ENCODE data around the gene REG4. TPM values are rescaled to one million over a fixed set of nuclear protein-coding genes. Genes with fewer than 3 reads are reported as not detected.

REG4 gene
- total RNA-seq, 6 donors from 2014 or later = not detected

- Histone ChIP-seq H3K9me3 (no peaks in the 10 kb centered on the region), H3K4me3 (no peak overlapping the region), H3K36me3 (no peaks in the 10 kb centered on the region), H3K4me1 (peaks cover 0 to 20% (median 15%) of the 10 kb centered on the region in 4 donors), H3K27me3 (no peaks in the 10 kb centered on the region), H3K27ac (no peak overlapping the region)
- ATAC-seq (ENCODE audit: low FRiP score in 2 of 2) (no peak), DNase-seq (no peak)
- WGBS, 2 donors = 51 to 71% methylated on average over 3 of the region's 3 CpGs
- TF ChIP-seq EP300 (IDR thresholded peaks at IDR 0.05) (no peak), POLR2AphosphoS5 (IDR thresholded peaks at IDR 0.05) (no peak), CTCF (IDR thresholded peaks at IDR 0.05) (no peak), POLR2A (IDR thresholded peaks at IDR 0.05) (no peak)
Measured at GRCh38 chr1:119773711-119774241, 37.5 kb downstream of the REG4 start.

- TF ChIP-seq CTCF (IDR thresholded peaks at IDR 0.05) (no peak), POLR2AphosphoS5 (IDR thresholded peaks at IDR 0.05) (no peak), EP300 (IDR thresholded peaks at IDR 0.05) (no peak), POLR2A (IDR thresholded peaks at IDR 0.05) (no peak)
- H3K27me3 ChIP-seq = no peaks in the 10 kb centered on the region
Measured at GRCh38 chr1:119772298-119772697, 39.0 kb downstream of the REG4 start.

GRCh38 chr1:119771770-119772169 is 39.5 kb downstream of the REG4 start:
- H3K27me3 ChIP-seq = no peaks in the 10 kb centered on the region
- no peaks in the 10 kb centered on the region for H3K36me3 ChIP-seq
- DNase-seq (peak in 1 of 2 donors; percentile 47), ATAC-seq (ENCODE audit: low FRiP score in 2 of 2) (no peak)
- H3K27ac ChIP-seq = no peak overlapping the region
- H3K4me3 ChIP-seq = no peak overlapping the region
- no peak for TF ChIP-seq POLR2AphosphoS5 (IDR thresholded peaks at IDR 0.05)
- no peak for TF ChIP-seq CTCF (IDR thresholded peaks at IDR 0.05)
- TF ChIP-seq EP300 (IDR thresholded peaks at IDR 0.05) = no peak
- no peak for TF ChIP-seq POLR2A (IDR thresholded peaks at IDR 0.05)
- H3K9me3 ChIP-seq = no peaks in the 10 kb centered on the region
- H3K4me1 ChIP-seq = peaks cover 0 to 21% (median 15%) of the 10 kb centered on the region in 4 donors
- WGBS, 2 donors = 56 to 95% methylated on average over 3 of the region's 3 CpGs

More at GRCh38 chr1:119772298-119772697, 39.0 kb downstream of the REG4 start:
- H3K36me3 ChIP-seq = no peaks in the 10 kb centered on the region
- DNase-seq = no peak
- peaks cover 0 to 20% (median 15%) of the 10 kb centered on the region in 4 donors for H3K4me1 ChIP-seq
- no peak overlapping the region for H3K27ac ChIP-seq
- 98 to 100% methylated on average over 2 of the region's 2 CpGs for WGBS, 2 donors
- ATAC-seq (ENCODE audit: low FRiP score in 2 of 2) = no peak
- H3K9me3 ChIP-seq = no peaks in the 10 kb centered on the region
- no peak overlapping the region for H3K4me3 ChIP-seq

- no peaks in the 10 kb centered on the region for H3K36me3 ChIP-seq
- no peak overlapping the region for H3K4me3 ChIP-seq
- H3K4me1 ChIP-seq = peaks cover 0 to 24% (median 17%) of the 10 kb centered on the region in 4 donors
- DNase-seq (no peak), ATAC-seq (ENCODE audit: low FRiP score in 2 of 2) (no peak)
- 20 to 48% methylated on average over 2 of the region's 2 CpGs for WGBS, 2 donors
- no peak overlapping the region for H3K27ac ChIP-seq
- TF ChIP-seq CTCF (IDR thresholded peaks at IDR 0.05) (no peak), EP300 (IDR thresholded peaks at IDR 0.05) (no peak), POLR2A (IDR thresholded peaks at IDR 0.05) (no peak), POLR2AphosphoS5 (IDR thresholded peaks at IDR 0.05) (no peak)
- no peaks in the 10 kb centered on the region for H3K9me3 ChIP-seq
- no peaks in the 10 kb centered on the region for H3K27me3 ChIP-seq
Measured at GRCh38 chr1:119771016-119771415, 40.2 kb downstream of the REG4 start.

- H3K27ac ChIP-seq = no peak within 1 kb of the TSS
- DNase-seq = peak in 1 of 2 donors; percentile 58
- H3K36me3 ChIP-seq = no peaks in the 10 kb centered on the region
- H3K4me3 ChIP-seq = no peak within 1 kb of the TSS
- peaks cover 0 to 16% (median 10%) of the 10 kb centered on the region in 4 donors for H3K4me1 ChIP-seq
- TF ChIP-seq CTCF (IDR thresholded peaks at IDR 0.05) (no peak), EP300 (IDR thresholded peaks at IDR 0.05) (no peak), POLR2AphosphoS5 (IDR thresholded peaks at IDR 0.05) (no peak), POLR2A (IDR thresholded peaks at IDR 0.05) (no peak)
- 66 to 93% methylated on average over 3 to 8 of the region's 8 CpGs for WGBS, 2 donors
- ATAC-seq (ENCODE audit: low FRiP score in 2 of 2) = peak; percentile 33 to 60
- peaks cover 0 to 4% (median 0%) of the 10 kb centered on the region in 4 donors for H3K9me3 ChIP-seq
- no peaks in the 10 kb centered on the region for H3K27me3 ChIP-seq
Measured at GRCh38 chr1:119768778-119769177, 42.5 kb downstream of the REG4 start, which contains the start of gene HMGCS2. HMGCS2 (minus strand) TSS chr1:119768905; CDS start chr1:119768844, 61 bp downstream.
